WI38 (cell line): ENCODE measurements around the gene VIPR2.
"Not testable (repeated sequence)": the region's sequence is repeated elsewhere in the genome, so short reads cannot be mapped to it uniquely, and the experiment has no call there.

Source experiments
- H3K4me3 ChIP-seq: 2 replicates; pipeline ENCODE4 v1.5.1; 2011; ENCODE audit warnings: low read depth, mild to moderate bottlenecking, control low read depth, low read length
- TF ChIP-seq, protein P1 (sequence below): IDR thresholded peaks from 2 replicates; pipeline ENCODE4 v1.5.1; 2012; ENCODE audit warnings: low read depth, mild to moderate bottlenecking, control low read depth, low read length

VIPR2 gene

GRCh38 chr7:159000859-159001435, 143.7 kb downstream of the VIPR2 start:
- no peak overlapping the region for H3K4me3 ChIP-seq
- TF ChIP-seq, protein P1, sequence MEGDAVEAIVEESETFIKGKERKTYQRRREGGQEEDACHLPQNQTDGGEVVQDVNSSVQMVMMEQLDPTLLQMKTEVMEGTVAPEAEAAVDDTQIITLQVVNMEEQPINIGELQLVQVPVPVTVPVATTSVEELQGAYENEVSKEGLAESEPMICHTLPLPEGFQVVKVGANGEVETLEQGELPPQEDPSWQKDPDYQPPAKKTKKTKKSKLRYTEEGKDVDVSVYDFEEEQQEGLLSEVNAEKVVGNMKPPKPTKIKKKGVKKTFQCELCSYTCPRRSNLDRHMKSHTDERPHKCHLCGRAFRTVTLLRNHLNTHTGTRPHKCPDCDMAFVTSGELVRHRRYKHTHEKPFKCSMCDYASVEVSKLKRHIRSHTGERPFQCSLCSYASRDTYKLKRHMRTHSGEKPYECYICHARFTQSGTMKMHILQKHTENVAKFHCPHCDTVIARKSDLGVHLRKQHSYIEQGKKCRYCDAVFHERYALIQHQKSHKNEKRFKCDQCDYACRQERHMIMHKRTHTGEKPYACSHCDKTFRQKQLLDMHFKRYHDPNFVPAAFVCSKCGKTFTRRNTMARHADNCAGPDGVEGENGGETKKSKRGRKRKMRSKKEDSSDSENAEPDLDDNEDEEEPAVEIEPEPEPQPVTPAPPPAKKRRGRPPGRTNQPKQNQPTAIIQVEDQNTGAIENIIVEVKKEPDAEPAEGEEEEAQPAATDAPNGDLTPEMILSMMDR = no peak

GRCh38 chr7:159000070-159000469, 144.6 kb downstream of the VIPR2 start:
- TF ChIP-seq, protein P1 = no peak
- H3K4me3 ChIP-seq = no peak overlapping the region

DNA sequence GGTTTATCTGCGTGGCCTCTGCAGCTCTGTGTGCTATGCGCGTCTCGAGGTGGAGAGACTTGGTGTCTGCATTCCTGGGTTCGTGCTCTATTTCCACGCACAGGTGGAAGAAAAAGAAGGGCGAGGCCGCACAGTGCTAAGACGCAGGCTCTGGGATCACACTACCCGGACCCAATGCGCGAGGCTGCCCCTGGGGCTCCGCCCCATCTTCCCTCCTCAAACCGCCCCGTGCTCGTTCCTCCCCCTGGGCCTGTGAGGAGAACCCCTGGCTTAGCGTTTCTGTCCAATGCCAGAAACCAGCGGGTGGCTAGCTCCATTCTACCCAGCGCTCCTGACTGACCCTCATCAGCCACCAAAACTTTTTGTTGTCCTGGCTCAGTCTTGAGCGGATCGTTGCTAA, 145.2 kb downstream of the VIPR2 start:
- TF ChIP-seq, protein P1 = no peak
- H3K4me3 ChIP-seq = no peak overlapping the region

GRCh38 chr7:158998261-158998660, 146.4 kb downstream of the VIPR2 start:
- not testable (repeated sequence) for H3K4me3 ChIP-seq

- TF ChIP-seq, protein P1 = no peak
- H3K4me3 ChIP-seq = no peak overlapping the region
These were observed 147.2 kb downstream of the VIPR2 start for GRCh38 chr7:158997471-158997870.

- TF ChIP-seq, protein P1 = no peak
- H3K4me3 ChIP-seq = no peak overlapping the region
These were observed 147.6 kb downstream of the VIPR2 start for GRCh38 chr7:158997110-158997453.

- no peak overlapping the region for H3K4me3 ChIP-seq
- TF ChIP-seq, protein P1 = no peak
These were observed 148.2 kb downstream of the VIPR2 start for GRCh38 chr7:158996214-158997109.
